ENCODE results near the gene KCNQ4. TPM values are rescaled to one million over a fixed set of nuclear protein-coding genes. Genes with fewer than 3 reads are reported as not detected.

The KCNQ4 gene
- total and polyA plus RNA-seq, 2 of the 13 experiments (the other 11 are each of a cell fraction or from before 2014, with no cell fraction given) = 0.02 to 0.09 TPM

DNA sequence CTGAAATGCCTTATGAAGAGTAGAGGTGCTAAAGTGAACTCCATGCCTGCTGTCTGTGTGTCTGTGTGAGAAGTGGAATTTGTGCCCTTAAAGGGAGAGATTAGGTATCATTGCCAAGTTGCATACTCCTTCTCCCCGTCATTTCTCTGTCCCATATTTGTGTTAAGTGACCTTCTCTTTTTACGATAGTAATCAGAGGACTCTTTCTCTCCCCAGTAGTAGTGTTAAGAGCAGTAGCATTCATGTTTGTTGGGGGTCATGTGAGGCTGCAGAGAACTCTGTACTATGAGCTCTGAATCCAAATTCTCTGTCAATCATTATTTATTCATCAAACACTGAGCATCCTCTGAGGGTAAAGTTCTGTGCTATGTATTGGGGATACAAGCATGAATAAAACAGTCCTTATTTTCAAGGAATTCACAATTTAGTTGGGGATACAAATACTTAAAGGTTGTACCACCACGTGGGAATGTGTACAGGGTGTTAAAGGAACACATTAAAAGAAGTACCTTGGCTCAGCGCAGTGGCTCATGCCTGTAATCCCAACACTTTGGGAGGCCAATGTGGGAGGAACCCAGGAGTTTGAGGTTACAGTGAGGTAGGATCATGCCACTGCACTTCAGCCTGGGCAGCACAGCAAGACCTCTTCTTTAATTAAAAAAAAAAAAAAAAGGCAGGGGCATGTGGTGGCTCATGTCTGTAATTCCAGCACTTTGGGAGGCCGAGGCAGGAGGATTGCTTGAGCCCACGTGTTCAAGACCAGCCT lies 24.8 kb upstream of the KCNQ4 start (continued):
- TF ChIP-seq, protein P1, sequence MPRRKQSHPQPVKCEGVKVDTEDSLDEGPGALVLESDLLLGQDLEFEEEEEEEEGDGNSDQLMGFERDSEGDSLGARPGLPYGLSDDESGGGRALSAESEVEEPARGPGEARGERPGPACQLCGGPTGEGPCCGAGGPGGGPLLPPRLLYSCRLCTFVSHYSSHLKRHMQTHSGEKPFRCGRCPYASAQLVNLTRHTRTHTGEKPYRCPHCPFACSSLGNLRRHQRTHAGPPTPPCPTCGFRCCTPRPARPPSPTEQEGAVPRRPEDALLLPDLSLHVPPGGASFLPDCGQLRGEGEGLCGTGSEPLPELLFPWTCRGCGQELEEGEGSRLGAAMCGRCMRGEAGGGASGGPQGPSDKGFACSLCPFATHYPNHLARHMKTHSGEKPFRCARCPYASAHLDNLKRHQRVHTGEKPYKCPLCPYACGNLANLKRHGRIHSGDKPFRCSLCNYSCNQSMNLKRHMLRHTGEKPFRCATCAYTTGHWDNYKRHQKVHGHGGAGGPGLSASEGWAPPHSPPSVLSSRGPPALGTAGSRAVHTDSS (CRISPR knock-in tag; conservative IDR thresholded peaks at IDR 0.05) = no peak
- TF ChIP-seq, protein P2, sequence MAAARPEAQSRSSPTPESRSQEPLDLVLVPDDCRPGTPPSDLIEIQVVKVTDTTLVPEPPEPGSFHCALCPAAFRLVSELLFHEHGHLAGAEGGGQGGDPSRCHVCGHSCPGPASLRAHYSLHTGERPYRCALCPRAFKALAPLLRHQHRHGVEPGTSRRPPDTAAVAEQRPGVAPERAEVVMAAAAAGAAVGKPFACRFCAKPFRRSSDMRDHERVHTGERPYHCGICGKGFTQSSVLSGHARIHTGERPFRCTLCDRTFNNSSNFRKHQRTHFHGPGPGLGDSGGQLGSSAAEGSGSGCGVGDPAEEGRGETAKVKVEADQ (CRISPR knock-in tag; IDR thresholded peaks at IDR 0.05; ENCODE audit: borderline replicate concordance) = no peak
- TF ChIP-seq ZNF121 (CRISPR knock-in tag; IDR thresholded peaks at IDR 0.05) (peak; percentile 98), NONO (IDR thresholded peaks at IDR 0.05) (no peak), NONO (CRISPR knock-in tag; conservative IDR thresholded peaks at IDR 0.05) (no peak; the same call in 1 of the 2 replicates), MED8 (CRISPR knock-in tag; IDR thresholded peaks at IDR 0.05; ENCODE audit: insufficient replicate concordance) (no peak), SIX4 (CRISPR knock-in tag; IDR thresholded peaks at IDR 0.05) (no peak), EP300 (IDR thresholded peaks at IDR 0.05; ENCODE audit: low read depth in 2 of 2, low read length in 2 of 2) (peak in 1 of 2 experiments; percentile 83; a peak in 3 of 4 replicates), EP300 (CRISPR knock-in tag; IDR thresholded peaks at IDR 0.05; ENCODE audit: borderline replicate concordance) (no peak), ZNF660 (CRISPR knock-in tag; IDR thresholded peaks at IDR 0.05; ENCODE audit: borderline replicate concordance, low read depth) (no peak)
- TF ChIP-seq, protein P3, sequence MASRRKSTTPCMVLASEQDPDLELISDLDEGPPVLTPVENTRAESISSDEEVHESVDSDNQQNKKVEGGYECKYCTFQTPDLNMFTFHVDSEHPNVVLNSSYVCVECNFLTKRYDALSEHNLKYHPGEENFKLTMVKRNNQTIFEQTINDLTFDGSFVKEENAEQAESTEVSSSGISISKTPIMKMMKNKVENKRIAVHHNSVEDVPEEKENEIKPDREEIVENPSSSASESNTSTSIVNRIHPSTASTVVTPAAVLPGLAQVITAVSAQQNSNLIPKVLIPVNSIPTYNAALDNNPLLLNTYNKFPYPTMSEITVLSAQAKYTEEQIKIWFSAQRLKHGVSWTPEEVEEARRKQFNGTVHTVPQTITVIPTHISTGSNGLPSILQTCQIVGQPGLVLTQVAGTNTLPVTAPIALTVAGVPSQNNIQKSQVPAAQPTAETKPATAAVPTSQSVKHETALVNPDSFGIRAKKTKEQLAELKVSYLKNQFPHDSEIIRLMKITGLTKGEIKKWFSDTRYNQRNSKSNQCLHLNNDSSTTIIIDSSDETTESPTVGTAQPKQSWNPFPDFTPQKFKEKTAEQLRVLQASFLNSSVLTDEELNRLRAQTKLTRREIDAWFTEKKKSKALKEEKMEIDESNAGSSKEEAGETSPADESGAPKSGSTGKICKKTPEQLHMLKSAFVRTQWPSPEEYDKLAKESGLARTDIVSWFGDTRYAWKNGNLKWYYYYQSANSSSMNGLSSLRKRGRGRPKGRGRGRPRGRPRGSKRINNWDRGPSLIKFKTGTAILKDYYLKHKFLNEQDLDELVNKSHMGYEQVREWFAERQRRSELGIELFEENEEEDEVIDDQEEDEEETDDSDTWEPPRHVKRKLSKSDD (CRISPR knock-in tag; IDR thresholded peaks at IDR 0.05; ENCODE audit: low read depth) = no peak
- TF ChIP-seq, protein P4, sequence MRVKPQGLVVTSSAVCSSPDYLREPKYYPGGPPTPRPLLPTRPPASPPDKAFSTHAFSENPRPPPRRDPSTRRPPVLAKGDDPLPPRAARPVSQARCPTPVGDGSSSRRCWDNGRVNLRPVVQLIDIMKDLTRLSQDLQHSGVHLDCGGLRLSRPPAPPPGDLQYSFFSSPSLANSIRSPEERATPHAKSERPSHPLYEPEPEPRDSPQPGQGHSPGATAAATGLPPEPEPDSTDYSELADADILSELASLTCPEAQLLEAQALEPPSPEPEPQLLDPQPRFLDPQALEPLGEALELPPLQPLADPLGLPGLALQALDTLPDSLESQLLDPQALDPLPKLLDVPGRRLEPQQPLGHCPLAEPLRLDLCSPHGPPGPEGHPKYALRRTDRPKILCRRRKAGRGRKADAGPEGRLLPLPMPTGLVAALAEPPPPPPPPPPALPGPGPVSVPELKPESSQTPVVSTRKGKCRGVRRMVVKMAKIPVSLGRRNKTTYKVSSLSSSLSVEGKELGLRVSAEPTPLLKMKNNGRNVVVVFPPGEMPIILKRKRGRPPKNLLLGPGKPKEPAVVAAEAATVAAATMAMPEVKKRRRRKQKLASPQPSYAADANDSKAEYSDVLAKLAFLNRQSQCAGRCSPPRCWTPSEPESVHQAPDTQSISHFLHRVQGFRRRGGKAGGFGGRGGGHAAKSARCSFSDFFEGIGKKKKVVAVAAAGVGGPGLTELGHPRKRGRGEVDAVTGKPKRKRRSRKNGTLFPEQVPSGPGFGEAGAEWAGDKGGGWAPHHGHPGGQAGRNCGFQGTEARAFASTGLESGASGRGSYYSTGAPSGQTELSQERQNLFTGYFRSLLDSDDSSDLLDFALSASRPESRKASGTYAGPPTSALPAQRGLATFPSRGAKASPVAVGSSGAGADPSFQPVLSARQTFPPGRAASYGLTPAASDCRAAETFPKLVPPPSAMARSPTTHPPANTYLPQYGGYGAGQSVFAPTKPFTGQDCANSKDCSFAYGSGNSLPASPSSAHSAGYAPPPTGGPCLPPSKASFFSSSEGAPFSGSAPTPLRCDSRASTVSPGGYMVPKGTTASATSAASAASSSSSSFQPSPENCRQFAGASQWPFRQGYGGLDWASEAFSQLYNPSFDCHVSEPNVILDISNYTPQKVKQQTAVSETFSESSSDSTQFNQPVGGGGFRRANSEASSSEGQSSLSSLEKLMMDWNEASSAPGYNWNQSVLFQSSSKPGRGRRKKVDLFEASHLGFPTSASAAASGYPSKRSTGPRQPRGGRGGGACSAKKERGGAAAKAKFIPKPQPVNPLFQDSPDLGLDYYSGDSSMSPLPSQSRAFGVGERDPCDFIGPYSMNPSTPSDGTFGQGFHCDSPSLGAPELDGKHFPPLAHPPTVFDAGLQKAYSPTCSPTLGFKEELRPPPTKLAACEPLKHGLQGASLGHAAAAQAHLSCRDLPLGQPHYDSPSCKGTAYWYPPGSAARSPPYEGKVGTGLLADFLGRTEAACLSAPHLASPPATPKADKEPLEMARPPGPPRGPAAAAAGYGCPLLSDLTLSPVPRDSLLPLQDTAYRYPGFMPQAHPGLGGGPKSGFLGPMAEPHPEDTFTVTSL (CRISPR knock-in tag; IDR thresholded peaks at IDR 0.05; ENCODE audit: borderline replicate concordance) = peak; percentile 63; the same call in 1 of the 2 replicates
- TF ChIP-seq, protein P5, sequence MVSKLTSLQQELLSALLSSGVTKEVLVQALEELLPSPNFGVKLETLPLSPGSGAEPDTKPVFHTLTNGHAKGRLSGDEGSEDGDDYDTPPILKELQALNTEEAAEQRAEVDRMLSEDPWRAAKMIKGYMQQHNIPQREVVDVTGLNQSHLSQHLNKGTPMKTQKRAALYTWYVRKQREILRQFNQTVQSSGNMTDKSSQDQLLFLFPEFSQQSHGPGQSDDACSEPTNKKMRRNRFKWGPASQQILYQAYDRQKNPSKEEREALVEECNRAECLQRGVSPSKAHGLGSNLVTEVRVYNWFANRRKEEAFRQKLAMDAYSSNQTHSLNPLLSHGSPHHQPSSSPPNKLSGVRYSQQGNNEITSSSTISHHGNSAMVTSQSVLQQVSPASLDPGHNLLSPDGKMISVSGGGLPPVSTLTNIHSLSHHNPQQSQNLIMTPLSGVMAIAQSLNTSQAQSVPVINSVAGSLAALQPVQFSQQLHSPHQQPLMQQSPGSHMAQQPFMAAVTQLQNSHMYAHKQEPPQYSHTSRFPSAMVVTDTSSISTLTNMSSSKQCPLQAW (CRISPR knock-in tag; IDR thresholded peaks at IDR 0.05) = 0 out of 2 replicates have a peak, but pooled peaks have one; percentile 63

Data from HepG2 (cell line).